HUES64 (cell line): Measurements from ENCODE around the gene UGGT1.

Experiments used
- H3K27ac ChIP-seq: 2 replicates; pipeline ENCODE4 v1.7.0; 2013; ENCODE audit warnings: low read depth, low read length, inconsistent platforms
- H3K27me3 ChIP-seq: 2 replicates; pipeline ENCODE4 v1.6.1; 2013; ENCODE audit warnings: mild to moderate bottlenecking, low read length; ENCODE audit not compliant: insufficient read depth
- H3K36me3 ChIP-seq: 2 replicates; pipeline ENCODE4 v1.6.1; 2013; ENCODE audit warnings: mild to moderate bottlenecking, low read length; ENCODE audit not compliant: insufficient read depth
- H3K4me1 ChIP-seq: 2 replicates; pipeline ENCODE4 v1.6.1; 2013; ENCODE audit warnings: mild to moderate bottlenecking, low read length, moderate library complexity; ENCODE audit not compliant: insufficient read depth
- H3K4me3 ChIP-seq: 2 replicates; pipeline ENCODE4 v1.5.1; 2013; ENCODE audit warnings: mild to moderate bottlenecking, low read length, moderate library complexity
- H3K9ac ChIP-seq: 2 replicates; pipeline ENCODE4 v1.6.1; 2013; ENCODE audit warnings: mild to moderate bottlenecking, low read depth, low read length
- H3K9me3 ChIP-seq: 2 replicates; pipeline ENCODE4 v1.6.1; 2013; ENCODE audit warnings: low read depth, low read length; ENCODE audit not compliant: insufficient read depth
- WGBS: fragments of 150-250, 120-280 bp; methylation state at CpG from one replicate; pipeline ENCODE4 v1.1.7; 2013; ENCODE audit warnings: missing lambda C conversion rate; 5-methylcytosine and 5-hydroxymethylcytosine counted together

The UGGT1 gene

GRCh38 chr2:128073278-128073677 is 17.7 kb upstream of the UGGT1 start:
- 91% methylated on average over 3 of the region's 3 CpGs for WGBS
- no peaks in the 10 kb centered on the region for H3K27me3 ChIP-seq
- no peak overlapping the region for H3K9ac ChIP-seq
- no peak overlapping the region for H3K4me3 ChIP-seq
- H3K36me3 ChIP-seq: no peaks in the 10 kb centered on the region
- H3K4me1 ChIP-seq: no peaks in the 10 kb centered on the region
- no peak overlapping the region for H3K27ac ChIP-seq
- no peaks in the 10 kb centered on the region for H3K9me3 ChIP-seq

GRCh38 chr2:128076461-128077106 is 14.4 kb upstream of the UGGT1 start:
- H3K9me3 ChIP-seq: no peaks in the 10 kb centered on the region
- no peaks in the 10 kb centered on the region for H3K27me3 ChIP-seq
- no peak overlapping the region for H3K9ac ChIP-seq
- no peak overlapping the region for H3K27ac ChIP-seq
- WGBS: 92% methylated on average over 7 of the region's 7 CpGs
- no peaks in the 10 kb centered on the region for H3K36me3 ChIP-seq
- H3K4me1 ChIP-seq: no peaks in the 10 kb centered on the region
- H3K4me3 ChIP-seq: no peak overlapping the region

DNA sequence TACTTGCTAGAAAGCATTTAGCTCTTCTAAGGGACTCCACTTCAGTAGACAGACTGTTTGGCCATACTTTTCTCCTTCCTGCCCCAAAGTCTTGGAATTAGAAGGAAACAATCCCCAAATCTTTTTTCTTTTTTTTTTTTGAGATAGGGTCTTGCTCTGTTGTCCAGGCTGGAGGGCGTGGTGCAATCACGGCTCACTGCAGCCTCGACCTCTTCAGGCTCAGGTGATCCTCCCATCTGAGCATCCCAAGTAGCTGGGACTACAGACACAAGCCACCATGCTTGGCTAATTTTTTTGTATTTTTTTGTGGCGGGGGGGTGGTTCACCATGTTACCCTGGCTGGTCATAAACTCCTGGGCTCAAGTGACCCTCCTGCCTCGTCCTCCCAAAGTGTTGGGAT is 6.2 kb upstream of the UGGT1 start:
- Histone ChIP-seq H3K36me3 (no peaks in the 10 kb centered on the region), H3K27ac (no peak overlapping the region), H3K27me3 (no peaks in the 10 kb centered on the region), H3K4me3 (no peak overlapping the region), H3K9me3 (no peaks in the 10 kb centered on the region), H3K9ac (no peak overlapping the region), H3K4me1 (no peaks in the 10 kb centered on the region)
- 84% methylated on average over 5 of the region's 5 CpGs for WGBS

DNA sequence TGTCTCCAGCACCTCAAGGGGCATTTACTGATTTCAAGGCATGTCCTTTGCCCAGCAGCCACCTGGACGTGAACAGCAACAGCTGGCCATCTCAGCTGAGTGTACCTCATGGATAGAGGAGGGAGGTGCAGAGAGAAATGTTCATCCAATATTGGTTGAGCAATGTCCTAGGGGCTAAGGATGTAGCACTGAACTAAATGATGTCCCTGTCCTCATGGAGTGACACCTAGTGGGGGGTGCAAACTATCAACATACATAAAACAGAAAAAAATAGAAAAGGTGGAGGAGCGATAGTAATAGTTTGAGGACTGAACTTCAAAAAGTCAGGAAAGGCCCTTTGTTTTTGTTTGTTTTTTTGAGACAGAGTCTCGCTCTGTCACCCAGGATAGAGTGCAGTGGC is 4.8 kb upstream of the UGGT1 start:
- Histone ChIP-seq H3K4me1 (no peaks in the 10 kb centered on the region), H3K9me3 (no peaks in the 10 kb centered on the region), H3K27me3 (no peaks in the 10 kb centered on the region), H3K9ac (no peak overlapping the region), H3K27ac (no peak overlapping the region), H3K36me3 (no peaks in the 10 kb centered on the region), H3K4me3 (no peak overlapping the region)
- WGBS: 85% methylated on average over 3 of the region's 3 CpGs

GRCh38 chr2:128090575-128090944 is 440 bp upstream of the UGGT1 start:
- Histone ChIP-seq H3K4me3 (peak overlapping the region; percentile 91), H3K27ac (peak overlapping the region; percentile 60), H3K36me3 (peaks cover 5% of the 10 kb centered on the region), H3K4me1 (no peaks in the 10 kb centered on the region), H3K9me3 (no peaks in the 10 kb centered on the region), H3K27me3 (no peaks in the 10 kb centered on the region), H3K9ac (peak overlapping the region; percentile 76; the same call in 1 of the 2 replicates)
- 0% methylated on average over 4 of the region's 4 CpGs for WGBS

GRCh38 chr2:128091726-128092080 is 703 bp downstream of the UGGT1 start:
- Histone ChIP-seq H3K27ac (peak overlapping the region; percentile 58; the same call in 1 of the 2 replicates), H3K27me3 (no peaks in the 10 kb centered on the region), H3K9ac (peak overlapping the region; percentile 85), H3K9me3 (no peaks in the 10 kb centered on the region), H3K36me3 (peaks cover 5% of the 10 kb centered on the region), H3K4me3 (peak overlapping the region; percentile 91), H3K4me1 (no peaks in the 10 kb centered on the region)
- 5% methylated on average over 9 of the region's 9 CpGs for whole genome bisulfite sequencing

- 98% methylated on average over 3 of the region's 3 CpGs for WGBS
Measured at GRCh38 chr2:128092656-128093055, 1.7 kb downstream of the UGGT1 start.

GRCh38 chr2:128093762-128094161 is 2.8 kb downstream of the UGGT1 start:
- Histone ChIP-seq H3K27me3 (no peaks in the 10 kb centered on the region), H3K4me3 (no peak overlapping the region), H3K9ac (no peak overlapping the region), H3K27ac (no peak overlapping the region), H3K4me1 (no peaks in the 10 kb centered on the region), H3K9me3 (no peaks in the 10 kb centered on the region), H3K36me3 (peaks cover 21% of the 10 kb centered on the region)
- 89% methylated on average over 5 of the region's 5 CpGs for WGBS

More at GRCh38 chr2:128092656-128093055, 1.7 kb downstream of the UGGT1 start:
- peaks cover 10% of the 10 kb centered on the region for H3K36me3 ChIP-seq
- H3K27ac ChIP-seq: no peak overlapping the region
- H3K4me3 ChIP-seq: 0 out of 2 replicates have a peak overlapping the region, but pooled peaks have one; percentile 91
- no peak overlapping the region for H3K9ac ChIP-seq
- no peaks in the 10 kb centered on the region for H3K27me3 ChIP-seq
- H3K4me1 ChIP-seq: no peaks in the 10 kb centered on the region
- H3K9me3 ChIP-seq: no peaks in the 10 kb centered on the region

GRCh38 chr2:128095201-128095600 is 4.2 kb downstream of the UGGT1 start:
- H3K4me1 ChIP-seq: no peaks in the 10 kb centered on the region
- WGBS: 50% methylated on average over 2 of the region's 3 CpGs
- H3K27me3 ChIP-seq: no peaks in the 10 kb centered on the region
- no peak overlapping the region for H3K9ac ChIP-seq
- no peaks in the 10 kb centered on the region for H3K9me3 ChIP-seq
- no peak overlapping the region for H3K27ac ChIP-seq
- peaks cover 34% of the 10 kb centered on the region for H3K36me3 ChIP-seq
- no peak overlapping the region for H3K4me3 ChIP-seq

DNA sequence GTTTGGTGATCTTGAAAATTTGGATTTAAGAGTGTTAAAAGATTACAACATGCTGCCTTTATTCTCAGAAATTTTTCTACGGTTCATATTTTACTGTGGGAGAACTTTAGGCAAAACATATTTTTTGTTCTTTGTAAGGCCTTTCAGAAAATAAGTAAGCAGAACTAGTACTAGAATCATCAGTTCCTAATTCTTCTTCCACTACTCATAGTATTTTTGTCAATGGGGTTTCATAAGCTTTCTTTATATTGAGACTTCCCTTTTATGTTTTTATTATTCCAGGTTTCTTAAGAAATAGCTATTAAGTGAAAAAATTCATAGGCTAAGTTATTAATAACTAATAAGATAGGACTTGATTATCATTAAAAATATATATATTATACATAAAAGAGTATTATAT is 12.4 kb downstream of the UGGT1 start:
- no peak overlapping the region for H3K9ac ChIP-seq
- no peaks in the 10 kb centered on the region for H3K4me1 ChIP-seq
- no peak overlapping the region for H3K4me3 ChIP-seq
- no peak overlapping the region for H3K27ac ChIP-seq
- 100% methylated on average over 1 of the region's 1 CpG for WGBS
- H3K36me3 ChIP-seq: peaks cover 62% of the 10 kb centered on the region
- H3K9me3 ChIP-seq: no peaks in the 10 kb centered on the region
- H3K27me3 ChIP-seq: no peaks in the 10 kb centered on the region

GRCh38 chr2:128105072-128105471 is 14.1 kb downstream of the UGGT1 start:
- WGBS: 94% methylated on average over 4 of the region's 4 CpGs
- peaks cover 59% of the 10 kb centered on the region for H3K36me3 ChIP-seq
- H3K9me3 ChIP-seq: no peaks in the 10 kb centered on the region
- H3K27ac ChIP-seq: no peak overlapping the region
- no peak overlapping the region for H3K4me3 ChIP-seq
- H3K9ac ChIP-seq: no peak overlapping the region
- H3K27me3 ChIP-seq: no peaks in the 10 kb centered on the region
- no peaks in the 10 kb centered on the region for H3K4me1 ChIP-seq

DNA sequence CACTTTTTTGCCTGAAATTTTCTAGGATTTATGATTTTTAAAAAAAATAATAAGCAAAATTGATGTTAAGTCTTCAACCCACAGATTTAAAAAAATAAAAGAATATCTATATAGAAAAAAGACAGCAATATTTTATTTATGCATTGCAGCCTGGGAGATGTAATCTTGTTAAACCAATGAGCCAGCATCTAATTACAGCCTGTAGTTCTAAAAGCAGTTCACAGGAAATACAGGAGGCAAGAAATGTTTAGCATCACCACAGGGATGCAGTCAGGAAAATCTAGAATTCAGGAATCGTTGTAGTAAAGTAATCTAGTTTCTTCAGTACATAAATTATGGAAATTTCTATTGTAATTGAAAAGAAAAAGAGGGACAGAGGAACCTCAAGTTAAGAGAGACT is 17.2 kb downstream of the UGGT1 start:
- Histone ChIP-seq H3K27me3 (no peaks in the 10 kb centered on the region), H3K36me3 (peaks cover 61% of the 10 kb centered on the region), H3K4me1 (no peaks in the 10 kb centered on the region), H3K27ac (no peak overlapping the region), H3K9me3 (no peaks in the 10 kb centered on the region), H3K4me3 (no peak overlapping the region), H3K9ac (no peak overlapping the region)
- WGBS: 88% methylated on average over 1 of the region's 1 CpG
